ENCODE results near the gene SH2D6. TPM values are rescaled to one million over a fixed set of nuclear protein-coding genes. Genes with fewer than 3 reads are reported as not detected.
A peak's percentile ranks its signal among the peaks of the same experiment; 100 is the strongest.

SH2D6 gene
- total and polyA plus RNA-seq, 9 of the 15 experiments (the other 6 are each of a cell fraction or from before 2014, with no cell fraction given): 0.07 to 0.76 (median 0.33) TPM; not detected in 2

- TF ChIP-seq ZBTB12 (CRISPR knock-in tag; IDR thresholded peaks at IDR 0.05) (peak; percentile 18; the same call in 1 of the 2 replicates), ZNF583 (CRISPR knock-in tag; IDR thresholded peaks at IDR 0.05) (peak; percentile 86), CREB5 (CRISPR knock-in tag; IDR thresholded peaks at IDR 0.05) (no peak), CBX8 (IDR thresholded peaks at IDR 0.05; ENCODE audit: borderline replicate concordance, extremely low read depth, low read depth, low read length, poor library complexity, severe bottlenecking) (no peak), DIDO1 (tag; IDR thresholded peaks at IDR 0.05; ENCODE audit: low read depth) (0 out of 2 replicates have a peak, but pooled peaks have one; percentile 54), GATAD2A (IDR thresholded peaks at IDR 0.05) (0 out of 2 replicates have a peak, but pooled peaks have one; percentile 34), CHD4 (IDR thresholded peaks at IDR 0.05; ENCODE audit: insufficient read depth, insufficient replicate concordance, low read depth, low read length, poor library complexity, severe bottlenecking) (no peak), ZNF395 (CRISPR knock-in tag; IDR thresholded peaks at IDR 0.05) (peak; percentile 91), KLF1 (tag; IDR thresholded peaks at IDR 0.05) (peak; percentile 68)
- TF ChIP-seq, protein P1, sequence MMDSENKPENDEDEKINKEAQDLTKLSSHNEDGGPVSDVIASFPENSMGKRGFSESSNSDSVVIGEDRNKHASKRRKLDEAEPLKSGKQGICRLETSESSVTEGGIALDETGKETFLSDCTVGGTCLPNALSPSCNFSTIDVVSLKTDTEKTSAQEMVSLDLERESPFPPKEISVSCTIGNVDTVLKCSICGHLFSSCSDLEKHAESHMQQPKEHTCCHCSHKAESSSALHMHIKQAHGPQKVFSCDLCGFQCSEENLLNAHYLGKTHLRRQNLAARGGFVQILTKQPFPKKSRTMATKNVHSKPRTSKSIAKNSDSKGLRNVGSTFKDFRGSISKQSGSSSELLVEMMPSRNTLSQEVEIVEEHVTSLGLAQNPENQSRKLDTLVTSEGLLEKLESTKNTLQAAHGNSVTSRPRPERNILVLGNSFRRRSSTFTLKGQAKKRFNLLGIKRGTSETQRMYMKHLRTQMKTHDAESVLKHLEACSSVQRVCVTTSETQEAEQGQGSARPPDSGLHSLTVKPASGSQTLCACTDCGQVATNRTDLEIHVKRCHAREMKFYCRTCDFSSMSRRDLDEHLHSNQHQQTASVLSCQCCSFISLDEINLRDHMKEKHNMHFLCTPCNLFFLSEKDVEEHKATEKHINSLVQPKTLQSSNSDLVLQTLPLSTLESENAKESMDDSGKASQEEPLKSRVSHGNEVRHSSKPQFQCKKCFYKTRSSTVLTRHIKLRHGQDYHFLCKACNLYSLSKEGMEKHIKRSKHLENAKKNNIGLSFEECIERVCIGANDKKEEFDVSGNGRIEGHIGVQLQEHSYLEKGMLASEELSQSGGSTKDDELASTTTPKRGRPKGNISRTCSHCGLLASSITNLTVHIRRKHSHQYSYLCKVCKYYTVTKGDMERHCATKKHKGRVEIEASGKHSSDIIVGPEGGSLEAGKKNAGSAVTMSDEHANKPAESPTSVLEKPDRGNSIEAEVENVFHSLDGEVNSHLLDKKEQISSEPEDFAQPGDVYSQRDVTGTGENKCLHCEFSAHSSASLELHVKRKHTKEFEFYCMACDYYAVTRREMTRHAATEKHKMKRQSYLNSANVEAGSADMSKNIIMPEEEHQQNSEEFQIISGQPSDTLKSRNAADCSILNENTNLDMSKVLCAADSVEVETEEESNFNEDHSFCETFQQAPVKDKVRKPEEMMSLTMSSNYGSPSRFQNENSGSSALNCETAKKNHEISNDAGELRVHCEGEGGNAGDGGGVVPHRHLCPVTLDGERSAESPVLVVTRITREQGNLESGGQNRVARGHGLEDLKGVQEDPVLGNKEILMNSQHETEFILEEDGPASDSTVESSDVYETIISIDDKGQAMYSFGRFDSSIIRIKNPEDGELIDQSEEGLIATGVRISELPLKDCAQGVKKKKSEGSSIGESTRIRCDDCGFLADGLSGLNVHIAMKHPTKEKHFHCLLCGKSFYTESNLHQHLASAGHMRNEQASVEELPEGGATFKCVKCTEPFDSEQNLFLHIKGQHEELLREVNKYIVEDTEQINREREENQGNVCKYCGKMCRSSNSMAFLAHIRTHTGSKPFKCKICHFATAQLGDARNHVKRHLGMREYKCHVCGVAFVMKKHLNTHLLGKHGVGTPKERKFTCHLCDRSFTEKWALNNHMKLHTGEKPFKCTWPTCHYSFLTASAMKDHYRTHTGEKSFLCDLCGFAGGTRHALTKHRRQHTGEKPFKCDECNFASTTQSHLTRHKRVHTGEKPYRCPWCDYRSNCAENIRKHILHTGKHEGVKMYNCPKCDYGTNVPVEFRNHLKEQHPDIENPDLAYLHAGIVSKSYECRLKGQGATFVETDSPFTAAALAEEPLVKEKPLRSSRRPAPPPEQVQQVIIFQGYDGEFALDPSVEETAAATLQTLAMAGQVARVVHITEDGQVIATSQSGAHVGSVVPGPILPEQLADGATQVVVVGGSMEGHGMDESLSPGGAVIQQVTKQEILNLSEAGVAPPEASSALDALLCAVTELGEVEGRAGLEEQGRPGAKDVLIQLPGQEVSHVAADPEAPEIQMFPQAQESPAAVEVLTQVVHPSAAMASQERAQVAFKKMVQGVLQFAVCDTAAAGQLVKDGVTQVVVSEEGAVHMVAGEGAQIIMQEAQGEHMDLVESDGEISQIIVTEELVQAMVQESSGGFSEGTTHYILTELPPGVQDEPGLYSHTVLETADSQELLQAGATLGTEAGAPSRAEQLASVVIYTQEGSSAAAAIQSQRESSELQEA (IDR thresholded peaks at IDR 0.05; ENCODE audit: low read depth): no peak
- TF ChIP-seq, protein P2, sequence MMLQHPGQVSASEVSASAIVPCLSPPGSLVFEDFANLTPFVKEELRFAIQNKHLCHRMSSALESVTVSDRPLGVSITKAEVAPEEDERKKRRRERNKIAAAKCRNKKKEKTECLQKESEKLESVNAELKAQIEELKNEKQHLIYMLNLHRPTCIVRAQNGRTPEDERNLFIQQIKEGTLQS (IDR thresholded peaks at IDR 0.05): peak; percentile 51; the same call in 1 of the 2 replicates
- TF ChIP-seq, protein P2 (CRISPR knock-in tag; conservative IDR thresholded peaks at IDR 0.05): no peak; the same call in none of the 2 replicates
Measured at GRCh38 chr2:85418132-85419008, at the start of gene SH2D6 (continued).

All from K562 (cell line).